Bronchial epithelial cell (primary cell): Measurements from ENCODE around the gene VWA1. TPM values are rescaled to one million over a fixed set of nuclear protein-coding genes. Genes with fewer than 3 reads are reported as not detected.

ENCODE experiments used
- DNase-seq: peaks from one replicate; pipeline ENCODE4 v3.0.0-alpha.2; 2010; ENCODE audit warnings: low read depth
- FAIRE-seq: peaks from 2 replicates; lab custom pipeline; 2011; peaks lifted over from hg19 to GRCh38; lab: Jason Lieb, UNC
- H3K27me3 ChIP-seq: 2 replicates; pipeline ENCODE4 v1.5.1; 2011; ENCODE audit warnings: low read length; ENCODE audit not compliant: control insufficient read depth, insufficient read depth
- H3K36me3 ChIP-seq: 2 replicates; pipeline ENCODE4 v1.5.1; 2011; ENCODE audit warnings: low read length; ENCODE audit not compliant: control insufficient read depth, insufficient read depth
- H3K4me3 ChIP-seq: 2 replicates; pipeline ENCODE4 v1.5.1; 2011; ENCODE audit warnings: mild to moderate bottlenecking, low read depth, low read length, control low read depth
- total RNA-seq: library from RNA; depleted of rRNA; stranded (reverse); fragments of >200 nt; gene quantifications from 2 replicates; pipeline ENCODE4 v1.2.1, GENCODE V29; 2014
- TF ChIP-seq, protein P1 (sequence below): IDR thresholded peaks from 2 replicates; pipeline ENCODE4 v1.5.1; 2011; ENCODE audit warnings: mild to moderate bottlenecking, moderate library complexity, low read length, control low read depth, inconsistent platforms; ENCODE audit not compliant: insufficient read depth, severe bottlenecking

Gene VWA1
- total RNA-seq, 1 donor from 2014 or later = 5.0 TPM

DNA sequence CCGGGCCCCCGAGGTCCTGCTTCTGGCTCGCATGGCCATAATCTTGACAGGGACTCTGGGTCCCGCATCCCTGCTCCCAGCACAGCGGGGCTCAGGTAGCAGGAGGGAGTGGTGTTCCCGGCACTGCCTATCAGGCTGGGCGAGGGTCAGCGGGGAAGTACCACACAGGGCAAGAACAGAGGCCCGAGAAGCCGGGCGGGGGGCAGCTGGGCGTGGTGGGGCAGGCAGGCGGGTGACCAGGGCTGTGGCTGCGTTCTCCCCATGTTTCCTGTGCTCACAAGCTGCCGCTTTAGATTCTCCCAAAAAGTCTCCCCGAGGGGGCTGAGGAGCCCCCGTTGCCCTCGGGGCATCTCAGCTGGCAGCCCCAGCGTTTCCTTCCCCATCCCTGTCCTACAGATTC is 54.4 kb downstream of the VWA1 start:
- TF ChIP-seq, protein P1, sequence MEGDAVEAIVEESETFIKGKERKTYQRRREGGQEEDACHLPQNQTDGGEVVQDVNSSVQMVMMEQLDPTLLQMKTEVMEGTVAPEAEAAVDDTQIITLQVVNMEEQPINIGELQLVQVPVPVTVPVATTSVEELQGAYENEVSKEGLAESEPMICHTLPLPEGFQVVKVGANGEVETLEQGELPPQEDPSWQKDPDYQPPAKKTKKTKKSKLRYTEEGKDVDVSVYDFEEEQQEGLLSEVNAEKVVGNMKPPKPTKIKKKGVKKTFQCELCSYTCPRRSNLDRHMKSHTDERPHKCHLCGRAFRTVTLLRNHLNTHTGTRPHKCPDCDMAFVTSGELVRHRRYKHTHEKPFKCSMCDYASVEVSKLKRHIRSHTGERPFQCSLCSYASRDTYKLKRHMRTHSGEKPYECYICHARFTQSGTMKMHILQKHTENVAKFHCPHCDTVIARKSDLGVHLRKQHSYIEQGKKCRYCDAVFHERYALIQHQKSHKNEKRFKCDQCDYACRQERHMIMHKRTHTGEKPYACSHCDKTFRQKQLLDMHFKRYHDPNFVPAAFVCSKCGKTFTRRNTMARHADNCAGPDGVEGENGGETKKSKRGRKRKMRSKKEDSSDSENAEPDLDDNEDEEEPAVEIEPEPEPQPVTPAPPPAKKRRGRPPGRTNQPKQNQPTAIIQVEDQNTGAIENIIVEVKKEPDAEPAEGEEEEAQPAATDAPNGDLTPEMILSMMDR = no peak
- no peaks in the 10 kb centered on the region for H3K27me3 ChIP-seq
- DNase-seq (no peak), FAIRE-seq (no peak)
- no peak overlapping the region for H3K4me3 ChIP-seq
- peaks cover 33% of the 10 kb centered on the region for H3K36me3 ChIP-seq

- peaks cover 32% of the 10 kb centered on the region for H3K36me3 ChIP-seq
- FAIRE-seq (no peak), DNase-seq (no peak)
- no peaks in the 10 kb centered on the region for H3K27me3 ChIP-seq
- H3K4me3 ChIP-seq = no peak overlapping the region
- TF ChIP-seq, protein P1 = no peak
Measured at GRCh38 chr1:1490633-1491230, 55.2 kb downstream of the VWA1 start.

- no peaks in the 10 kb centered on the region for H3K27me3 ChIP-seq
- H3K4me3 ChIP-seq = no peak overlapping the region
- FAIRE-seq (no peak), DNase-seq (no peak)
- H3K36me3 ChIP-seq = peaks cover 33% of the 10 kb centered on the region
- TF ChIP-seq, protein P1 = no peak
Measured at GRCh38 chr1:1491601-1492000, 56.1 kb downstream of the VWA1 start.

Other genes starting within 250 kb of the VWA1 start
- gene TNFRSF18, start 229.1 kb upstream of the VWA1 start, total RNA-seq = 1.7 TPM in 1 of 2 replicates, not detected in the other
- 0.13 TPM in 1 of 2 replicates, not detected in the other for gene TNFRSF4, start 221.5 kb upstream of the VWA1 start, total RNA-seq
- 68.2 and 81.3 TPM in 2 replicates for gene SDF4, start 203.7 kb upstream of the VWA1 start, total RNA-seq
- gene B3GALT6, start 203.5 kb upstream of the VWA1 start, total RNA-seq = 19.1 and 24.5 TPM in 2 replicates
- gene C1QTNF12, start 189.0 kb upstream of the VWA1 start, total RNA-seq = 1.3 and 2.7 TPM in 2 replicates
- gene UBE2J2, start 161.8 kb upstream of the VWA1 start, total RNA-seq = 41.3 and 41.5 TPM in 2 replicates
- 0.26 and 0.51 TPM in 2 replicates for gene SCNN1D, start 155.3 kb upstream of the VWA1 start, total RNA-seq
- gene ACAP3, start 127.8 kb upstream of the VWA1 start, total RNA-seq = 34.0 and 36.4 TPM in 2 replicates
- 15.6 and 20.8 TPM in 2 replicates for gene PUSL1, start 127.1 kb upstream of the VWA1 start, total RNA-seq
- gene INTS11, start 111.0 kb upstream of the VWA1 start, total RNA-seq = 64.9 and 66.3 TPM in 2 replicates
- 10.8 and 20.2 TPM in 2 replicates for gene CPTP, start 110.9 kb upstream of the VWA1 start, total RNA-seq
- gene TAS1R3, start 104.4 kb upstream of the VWA1 start, total RNA-seq = 0.26 and 0.38 TPM in 2 replicates
- gene DVL1, start 86.3 kb upstream of the VWA1 start, total RNA-seq = 208 and 233 TPM in 2 replicates
- gene MXRA8, start 77.1 kb upstream of the VWA1 start, total RNA-seq = 0.51 and 5.0 TPM in 2 replicates
- gene AURKAIP1, start 60.5 kb upstream of the VWA1 start, total RNA-seq = 93.5 and 128 TPM in 2 replicates
- 119 and 134 TPM in 2 replicates for gene CCNL2, start 36.4 kb upstream of the VWA1 start, total RNA-seq
- 46.3 and 50.4 TPM in 2 replicates for gene MRPL20, start 28.4 kb upstream of the VWA1 start, total RNA-seq
- 5.3 and 7.9 TPM in 2 replicates for gene ANKRD65, start 14.4 kb upstream of the VWA1 start, total RNA-seq
- 0.26 and 0.77 TPM in 2 replicates for gene ATAD3C, start 14.0 kb downstream of the VWA1 start, total RNA-seq
- 19.2 and 24.7 TPM in 2 replicates for gene ATAD3B, start 36.1 kb downstream of the VWA1 start, total RNA-seq
- gene ATAD3A, start 76.5 kb downstream of the VWA1 start, total RNA-seq = 20.9 and 28.7 TPM in 2 replicates
- 0.53 and 0.64 TPM in 2 replicates for gene TMEM240, start 104.9 kb downstream of the VWA1 start, total RNA-seq
- gene SSU72, start 139.2 kb downstream of the VWA1 start, total RNA-seq = 54.0 and 56.1 TPM in 2 replicates
- gene FNDC10, start 164.4 kb downstream of the VWA1 start, total RNA-seq = 0.26 TPM in 2 replicates
- gene MIB2, start 179.8 kb downstream of the VWA1 start, total RNA-seq = 78.2 and 82.2 TPM in 2 replicates
- gene MMP23B, start 196.5 kb downstream of the VWA1 start, total RNA-seq = 0.26 and 0.38 TPM in 2 replicates
- 5.0 and 7.6 TPM in 2 replicates for gene CDK11B, start 223.3 kb downstream of the VWA1 start, total RNA-seq